ENCODE measurements around the gene TANK.

The TANK gene

DNA sequence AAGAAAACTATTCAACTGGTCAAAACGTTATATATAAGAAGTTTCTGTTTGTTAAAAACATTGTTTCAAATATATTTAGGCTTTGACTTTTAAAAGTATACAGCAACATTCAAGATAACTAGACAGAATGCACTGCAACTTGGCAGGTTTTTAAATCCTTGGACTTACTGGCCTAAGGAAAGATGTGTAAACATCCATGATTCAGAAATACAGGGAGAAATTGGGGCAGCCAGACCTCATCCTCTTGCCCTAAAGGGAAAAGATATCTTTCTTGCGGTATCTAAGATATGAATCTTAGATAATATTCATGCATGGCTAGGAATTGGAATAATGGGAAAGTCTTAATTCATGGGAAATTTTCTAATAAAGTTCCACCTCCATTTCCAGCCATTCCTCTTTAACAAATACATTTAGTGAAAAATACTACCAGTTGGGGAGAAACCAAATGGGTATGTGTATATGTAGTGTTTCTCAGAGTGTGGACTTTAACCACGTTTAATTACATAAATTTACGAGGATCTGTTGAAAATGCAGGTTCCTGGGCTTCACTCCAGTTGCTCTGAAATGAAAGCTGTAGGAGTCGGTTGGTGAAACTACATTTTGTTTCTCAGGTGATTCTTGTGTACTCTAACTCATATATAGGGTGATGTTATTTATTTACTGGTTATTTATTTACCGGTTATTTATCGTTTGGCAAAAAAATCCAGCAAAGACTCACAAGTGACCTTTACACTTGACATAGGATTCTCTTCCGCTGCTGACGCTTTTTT is 587 bp upstream of the TANK start:
- peak overlapping the region; percentile 86 for H3K4me3 ChIP-seq (ENCODE audit: low read length)
- H3K4me1 ChIP-seq (ENCODE audit: control insufficient read depth, insufficient read depth, low read length): peaks cover 21% of the 10 kb centered on the region
- H3K27me3 ChIP-seq (ENCODE audit: control insufficient read depth, insufficient read depth, low read length): no peaks in the 10 kb centered on the region
- peak overlapping the region; percentile 99 for H3K9ac ChIP-seq (ENCODE audit: low read depth, low read length)
- no peaks in the 10 kb centered on the region for H3K9me3 ChIP-seq (replicated peaks; ENCODE audit: low read length)
- H3K36me3 ChIP-seq (ENCODE audit: insufficient read depth, low read length): peaks cover 14% of the 10 kb centered on the region
- peak overlapping the region; percentile 83 for H3K4me2 ChIP-seq (ENCODE audit: low read length)

DNA sequence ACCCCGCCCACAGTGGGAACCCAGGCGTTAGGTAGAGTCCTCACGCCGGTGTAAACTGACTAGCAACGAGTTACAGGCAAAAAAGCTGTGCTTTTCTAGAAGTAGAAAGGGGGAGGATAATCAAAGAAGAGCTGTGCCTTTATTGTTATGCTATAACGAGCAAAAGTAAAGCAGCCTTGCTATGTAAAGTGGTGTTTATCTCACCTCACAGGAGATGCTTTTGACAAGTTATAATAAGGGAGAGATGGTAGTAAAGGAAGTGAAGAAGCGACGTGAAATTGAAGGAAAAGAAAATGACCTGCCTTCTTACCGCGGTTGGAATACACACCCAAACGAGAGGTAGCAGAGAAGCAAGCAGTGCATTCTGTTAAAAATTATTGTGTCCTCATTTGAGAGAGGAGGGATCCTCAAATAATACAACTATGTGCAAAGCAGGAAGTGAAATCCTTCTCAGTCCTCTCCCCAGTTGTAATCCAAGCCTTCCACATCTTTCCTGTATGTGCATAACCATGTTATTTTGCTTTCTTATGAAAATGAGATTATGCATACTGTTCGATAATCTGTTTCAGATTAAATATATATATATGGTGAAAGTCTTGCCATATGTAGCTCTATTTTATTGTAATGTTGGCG is 962 bp downstream of the TANK start:
- Histone ChIP-seq H3K4me1 (ENCODE audit: control insufficient read depth, insufficient read depth, low read length) (peaks cover 36% of the 10 kb centered on the region), H3K4me2 (ENCODE audit: low read length) (peak overlapping the region; percentile 83), H3K4me3 (ENCODE audit: low read length) (peak overlapping the region; percentile 86), H3K36me3 (ENCODE audit: insufficient read depth, low read length) (peaks cover 15% of the 10 kb centered on the region), H3K9ac (ENCODE audit: low read depth, low read length) (peak overlapping the region; percentile 99), H3K9me3 (replicated peaks; ENCODE audit: low read length) (no peaks in the 10 kb centered on the region), H3K27me3 (ENCODE audit: control insufficient read depth, insufficient read depth, low read length) (no peaks in the 10 kb centered on the region)

DNA sequence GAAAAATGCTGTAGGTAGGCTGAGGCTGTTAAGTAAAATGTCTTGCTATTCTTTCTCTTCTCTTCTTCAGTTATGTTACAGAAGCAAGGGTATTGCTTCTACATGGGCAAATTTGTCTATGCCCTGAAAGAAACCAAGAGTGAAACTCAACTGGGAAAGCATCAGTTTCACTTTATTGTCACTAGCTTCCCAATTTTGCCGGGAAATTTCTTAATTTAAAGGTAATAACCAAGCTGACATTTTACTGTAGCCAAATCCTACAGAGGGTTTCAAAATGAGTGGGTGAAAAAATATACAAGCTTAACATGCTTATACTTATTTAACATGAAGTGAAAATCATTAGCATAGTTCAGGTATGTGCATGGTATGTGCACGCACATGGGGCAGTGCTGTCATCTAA is 3.2 kb downstream of the TANK start:
- Histone ChIP-seq H3K9me3 (replicated peaks; ENCODE audit: low read length) (no peaks in the 10 kb centered on the region), H3K27me3 (ENCODE audit: control insufficient read depth, insufficient read depth, low read length) (no peaks in the 10 kb centered on the region), H3K4me2 (ENCODE audit: low read length) (peak overlapping the region; percentile 83), H3K4me3 (ENCODE audit: low read length) (no peak overlapping the region), H3K36me3 (ENCODE audit: insufficient read depth, low read length) (peaks cover 24% of the 10 kb centered on the region), H3K4me1 (ENCODE audit: control insufficient read depth, insufficient read depth, low read length) (peaks cover 43% of the 10 kb centered on the region), H3K9ac (ENCODE audit: low read depth, low read length) (no peak overlapping the region)

DNA sequence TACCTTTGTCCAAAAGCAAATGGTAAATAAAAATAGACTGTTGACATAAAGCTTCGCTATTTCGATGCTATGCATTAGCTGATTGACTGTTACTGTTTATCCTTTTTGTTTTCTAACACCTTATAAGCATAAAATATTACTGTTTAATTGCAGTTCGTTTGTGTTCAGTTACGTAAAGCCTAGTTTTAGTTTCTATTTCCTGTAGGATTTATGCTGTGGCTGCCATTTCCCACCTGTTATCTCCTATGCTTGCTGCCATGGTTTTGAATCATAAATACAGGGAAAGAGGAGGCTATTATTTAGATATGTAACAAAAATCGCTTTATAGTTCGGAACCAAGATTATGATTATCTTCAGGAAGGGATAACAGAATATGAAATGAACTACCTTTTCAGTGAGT is 3.9 kb downstream of the TANK start:
- Histone ChIP-seq H3K4me2 (ENCODE audit: low read length) (no peak overlapping the region), H3K27me3 (ENCODE audit: control insufficient read depth, insufficient read depth, low read length) (no peaks in the 10 kb centered on the region), H3K36me3 (ENCODE audit: insufficient read depth, low read length) (peaks cover 24% of the 10 kb centered on the region), H3K9me3 (replicated peaks; ENCODE audit: low read length) (no peaks in the 10 kb centered on the region), H3K9ac (ENCODE audit: low read depth, low read length) (no peak overlapping the region), H3K4me3 (ENCODE audit: low read length) (no peak overlapping the region), H3K4me1 (ENCODE audit: control insufficient read depth, insufficient read depth, low read length) (peaks cover 43% of the 10 kb centered on the region)

DNA sequence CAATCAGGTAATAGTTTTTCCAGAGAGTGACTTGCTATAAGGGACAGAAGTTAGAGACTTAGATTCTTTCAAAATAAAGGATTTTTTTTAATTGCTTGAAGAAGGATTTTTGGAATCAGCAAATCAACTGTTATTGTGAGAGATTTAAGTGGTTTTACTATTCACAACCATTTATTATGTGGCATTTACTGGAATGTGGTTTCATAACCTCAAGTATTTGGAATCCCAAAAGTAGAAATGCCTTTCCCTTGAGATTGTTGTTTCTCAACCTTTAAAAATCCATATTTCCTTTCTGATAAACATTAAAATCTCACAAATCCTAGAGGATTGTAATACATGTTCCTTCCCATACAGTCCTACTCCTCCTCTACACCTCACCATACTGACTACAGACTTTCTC is 5.0 kb downstream of the TANK start:
- H3K9me3 ChIP-seq (replicated peaks; ENCODE audit: low read length): no peaks in the 10 kb centered on the region
- no peaks in the 10 kb centered on the region for H3K27me3 ChIP-seq (ENCODE audit: control insufficient read depth, insufficient read depth, low read length)
- H3K4me2 ChIP-seq (ENCODE audit: low read length): peak overlapping the region; percentile 45
- H3K4me1 ChIP-seq (ENCODE audit: control insufficient read depth, insufficient read depth, low read length): peaks cover 36% of the 10 kb centered on the region
- peaks cover 24% of the 10 kb centered on the region for H3K36me3 ChIP-seq (ENCODE audit: insufficient read depth, low read length)
- no peak overlapping the region for H3K4me3 ChIP-seq (ENCODE audit: low read length)
- H3K9ac ChIP-seq (ENCODE audit: low read depth, low read length): peak overlapping the region; percentile 40

DNA sequence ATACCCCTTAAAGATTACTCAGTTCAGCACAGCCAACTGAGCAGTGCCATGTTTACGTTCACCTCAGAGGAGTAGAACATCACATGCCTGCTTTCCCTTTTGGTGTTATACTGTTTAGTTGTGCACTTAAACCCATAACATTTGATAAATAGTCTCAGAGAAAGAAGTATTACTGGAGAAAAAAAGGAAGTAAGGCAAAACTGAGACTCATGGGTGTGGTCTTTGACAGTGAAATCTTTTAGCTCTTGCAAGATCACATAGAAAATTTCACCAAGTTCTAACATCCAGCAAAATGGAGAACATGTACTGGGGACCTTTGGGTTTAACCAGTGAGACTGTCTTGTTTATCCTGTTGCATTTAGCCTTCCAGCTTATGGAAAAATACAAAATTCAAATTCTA is 5.6 kb downstream of the TANK start:
- peaks cover 40% of the 10 kb centered on the region for H3K4me1 ChIP-seq (ENCODE audit: control insufficient read depth, insufficient read depth, low read length)

DNA sequence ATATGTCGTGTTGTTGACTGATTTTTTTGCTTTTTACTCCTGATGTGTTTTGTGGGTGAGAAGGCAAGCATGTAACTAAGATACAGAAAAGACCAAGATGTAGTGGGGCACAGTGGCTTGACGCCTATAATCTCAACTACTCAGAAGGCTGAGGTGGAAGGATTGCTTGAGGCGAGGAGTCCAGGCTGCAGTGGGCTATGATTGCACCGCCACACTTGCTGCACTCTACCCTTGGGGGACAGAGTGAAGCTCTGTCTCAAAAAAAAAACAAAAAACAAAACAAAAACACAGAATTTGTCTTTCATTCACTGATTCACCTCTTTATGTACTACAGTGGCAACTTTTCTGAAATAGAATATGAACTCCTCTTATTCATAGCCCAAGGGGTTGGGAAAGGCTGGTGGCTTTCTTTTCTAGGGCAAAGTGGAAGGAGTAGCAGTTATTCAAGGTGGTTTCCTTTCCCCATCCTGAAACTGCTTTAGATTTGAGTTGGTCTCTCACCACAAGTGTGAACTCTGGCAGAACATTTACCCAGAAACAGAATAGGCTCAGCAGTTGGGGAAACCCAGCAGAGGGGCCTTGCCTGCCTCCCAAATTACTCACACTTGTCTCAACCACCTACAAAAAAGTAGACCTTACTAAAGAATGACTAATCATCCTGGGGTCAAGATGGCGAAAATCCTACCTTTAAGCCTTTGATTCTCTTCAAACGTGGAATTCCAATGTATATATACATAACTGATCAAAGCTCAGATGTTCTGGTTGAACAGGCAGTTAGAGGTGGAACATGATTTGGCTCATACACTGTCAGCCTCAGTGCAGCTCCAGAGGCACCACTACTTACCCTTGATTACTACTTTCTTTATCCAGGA is 6.5 kb downstream of the TANK start:
- no peak overlapping the region for H3K9ac ChIP-seq (ENCODE audit: low read depth, low read length)
- peaks cover 45% of the 10 kb centered on the region for H3K4me1 ChIP-seq (ENCODE audit: control insufficient read depth, insufficient read depth, low read length)

More for the DNA sequence above, 5.6 kb downstream of the TANK start:
- peaks cover 25% of the 10 kb centered on the region for H3K36me3 ChIP-seq (ENCODE audit: insufficient read depth, low read length)
- H3K4me2 ChIP-seq (ENCODE audit: low read length): peak overlapping the region; percentile 12
- no peaks in the 10 kb centered on the region for H3K9me3 ChIP-seq (replicated peaks; ENCODE audit: low read length)
- no peaks in the 10 kb centered on the region for H3K27me3 ChIP-seq (ENCODE audit: control insufficient read depth, insufficient read depth, low read length)
- peak overlapping the region; percentile 40 for H3K9ac ChIP-seq (ENCODE audit: low read depth, low read length)
- no peak overlapping the region for H3K4me3 ChIP-seq (ENCODE audit: low read length)

DNA sequence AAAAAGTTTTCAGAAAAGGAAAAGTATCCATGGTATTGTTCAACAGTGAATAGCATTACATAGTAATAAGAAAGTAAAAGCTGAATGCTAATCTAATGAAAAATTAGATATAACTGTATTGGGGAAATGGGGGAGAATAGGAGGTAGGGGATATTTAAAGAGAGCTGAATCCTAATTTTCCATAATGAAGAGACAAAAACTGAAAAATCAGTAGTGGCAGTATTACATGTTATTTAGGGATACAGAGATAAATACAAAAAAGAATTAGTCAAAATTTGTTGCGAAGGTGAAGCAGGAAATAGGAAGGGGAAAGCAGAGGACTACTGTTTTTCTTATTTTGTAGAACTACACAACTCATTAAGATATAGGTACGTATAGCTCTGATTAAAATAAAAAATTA is 9.1 kb downstream of the TANK start:
- no peak overlapping the region for H3K9ac ChIP-seq (ENCODE audit: low read depth, low read length)
- no peaks in the 10 kb centered on the region for H3K27me3 ChIP-seq (ENCODE audit: control insufficient read depth, insufficient read depth, low read length)
- H3K4me1 ChIP-seq (ENCODE audit: control insufficient read depth, insufficient read depth, low read length): peaks cover 33% of the 10 kb centered on the region
- H3K4me2 ChIP-seq (ENCODE audit: low read length): no peak overlapping the region
- H3K4me3 ChIP-seq (ENCODE audit: low read length): no peak overlapping the region
- H3K36me3 ChIP-seq (ENCODE audit: insufficient read depth, low read length): peaks cover 24% of the 10 kb centered on the region
- no peaks in the 10 kb centered on the region for H3K9me3 ChIP-seq (replicated peaks; ENCODE audit: low read length)

More for the DNA sequence above, 6.5 kb downstream of the TANK start:
- Histone ChIP-seq H3K36me3 (ENCODE audit: insufficient read depth, low read length) (peaks cover 29% of the 10 kb centered on the region), H3K4me3 (ENCODE audit: low read length) (no peak overlapping the region), H3K9me3 (replicated peaks; ENCODE audit: low read length) (no peaks in the 10 kb centered on the region), H3K4me2 (ENCODE audit: low read length) (no peak overlapping the region), H3K27me3 (ENCODE audit: control insufficient read depth, insufficient read depth, low read length) (no peaks in the 10 kb centered on the region)

DNA sequence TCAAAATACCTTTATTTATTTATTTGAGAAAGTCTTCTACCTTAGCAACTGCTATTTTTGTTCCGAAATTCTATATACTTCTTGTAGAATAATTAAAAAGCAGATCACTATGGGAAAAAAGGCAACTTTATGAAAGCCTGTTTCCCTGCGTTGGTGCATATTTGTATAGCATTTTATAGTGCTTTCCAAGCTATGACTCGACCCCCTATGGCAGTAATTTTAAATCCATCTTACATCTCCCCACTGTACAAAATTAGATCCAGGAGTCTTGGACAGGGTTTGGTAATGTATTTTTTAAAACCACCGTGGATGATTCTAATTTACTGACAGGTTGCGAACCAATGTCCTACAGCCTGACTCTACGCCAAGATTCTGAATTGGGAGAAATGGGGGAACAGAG is 10.1 kb downstream of the TANK start:
- Histone ChIP-seq H3K36me3 (ENCODE audit: insufficient read depth, low read length) (peaks cover 24% of the 10 kb centered on the region), H3K4me3 (ENCODE audit: low read length) (no peak overlapping the region), H3K9me3 (replicated peaks; ENCODE audit: low read length) (no peaks in the 10 kb centered on the region), H3K27me3 (ENCODE audit: control insufficient read depth, insufficient read depth, low read length) (no peaks in the 10 kb centered on the region), H3K4me2 (ENCODE audit: low read length) (no peak overlapping the region), H3K9ac (ENCODE audit: low read depth, low read length) (no peak overlapping the region), H3K4me1 (ENCODE audit: control insufficient read depth, insufficient read depth, low read length) (peaks cover 24% of the 10 kb centered on the region)

DNA sequence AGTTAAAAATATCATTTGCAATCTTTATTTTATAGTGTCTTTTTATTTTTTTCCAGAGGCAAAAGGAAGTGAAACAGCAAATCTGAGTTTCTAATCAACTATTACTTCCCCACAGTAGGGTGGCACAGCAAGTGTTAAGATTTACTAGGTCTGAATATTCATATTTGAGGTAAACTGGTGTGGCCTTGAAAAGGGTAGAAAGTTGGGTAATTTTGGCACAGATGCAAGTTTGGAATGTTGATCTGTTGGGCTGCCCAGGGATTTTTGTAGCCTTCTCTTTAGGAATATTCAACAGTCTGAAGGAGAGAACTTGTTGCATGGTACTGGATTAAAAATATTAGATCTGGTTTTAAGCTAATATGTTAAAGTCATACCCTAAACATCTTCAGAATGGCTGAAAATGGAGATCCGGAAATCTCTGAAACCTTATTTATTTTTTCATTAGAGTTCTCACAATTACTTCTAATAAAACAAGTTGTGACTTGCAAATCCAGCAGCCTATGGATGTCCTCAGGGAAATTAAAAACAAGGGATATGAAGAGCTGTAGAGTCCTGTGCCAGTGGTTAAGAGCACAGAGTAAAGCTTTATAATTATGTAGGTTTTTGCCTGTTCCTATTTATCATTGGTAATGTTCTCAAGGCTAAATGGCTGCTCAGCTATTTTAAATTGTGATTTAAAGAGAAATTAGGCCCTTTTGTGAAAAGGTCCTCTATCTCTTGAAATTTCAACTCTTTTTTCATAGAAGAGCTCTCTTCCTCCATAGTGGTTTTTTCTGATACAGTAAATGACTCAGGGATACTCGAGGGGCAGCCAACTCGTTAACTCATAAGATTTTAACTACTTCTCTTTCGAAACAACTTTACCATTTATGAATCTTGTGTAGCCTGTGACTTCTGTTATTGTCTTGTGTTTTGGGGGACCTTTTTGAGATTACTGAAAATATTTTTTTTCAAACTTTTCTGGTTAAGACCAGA is 11.0 kb downstream of the TANK start:
- H3K36me3 ChIP-seq (ENCODE audit: insufficient read depth, low read length): peaks cover 27% of the 10 kb centered on the region
- peaks cover 15% of the 10 kb centered on the region for H3K4me1 ChIP-seq (ENCODE audit: control insufficient read depth, insufficient read depth, low read length)

More for the DNA sequence above, 11.0 kb downstream of the TANK start:
- Histone ChIP-seq H3K9ac (ENCODE audit: low read depth, low read length) (no peak overlapping the region), H3K9me3 (replicated peaks; ENCODE audit: low read length) (no peaks in the 10 kb centered on the region), H3K27me3 (ENCODE audit: control insufficient read depth, insufficient read depth, low read length) (no peaks in the 10 kb centered on the region), H3K4me3 (ENCODE audit: low read length) (no peak overlapping the region), H3K4me2 (ENCODE audit: low read length) (no peak overlapping the region)
